ENCODE results near the gene SLFNL1. TPM values are rescaled to one million over a fixed set of nuclear protein-coding genes. Genes with fewer than 3 reads are reported as not detected.

Gene SLFNL1
- total RNA-seq: under 1 TPM; 0.33 to 0.78 TPM

- intact Hi-C loops (cut with DNase I): no loop called here
- Histone ChIP-seq H3K36me3 (replicated peaks in 1 of 2; ENCODE audit: insufficient read depth in 1 of 2, low read depth in 2 of 2) (no peaks in the 10 kb centered on the region), H3K9me3 (no peaks in the 10 kb centered on the region), H3K27me3 (no peaks in the 10 kb centered on the region), H3K4me1 (no peaks in the 10 kb centered on the region), H3K4me3 (no peak within 1 kb of the TSS), H3K27ac (no peak within 1 kb of the TSS)
- TF ChIP-seq, protein P1, sequence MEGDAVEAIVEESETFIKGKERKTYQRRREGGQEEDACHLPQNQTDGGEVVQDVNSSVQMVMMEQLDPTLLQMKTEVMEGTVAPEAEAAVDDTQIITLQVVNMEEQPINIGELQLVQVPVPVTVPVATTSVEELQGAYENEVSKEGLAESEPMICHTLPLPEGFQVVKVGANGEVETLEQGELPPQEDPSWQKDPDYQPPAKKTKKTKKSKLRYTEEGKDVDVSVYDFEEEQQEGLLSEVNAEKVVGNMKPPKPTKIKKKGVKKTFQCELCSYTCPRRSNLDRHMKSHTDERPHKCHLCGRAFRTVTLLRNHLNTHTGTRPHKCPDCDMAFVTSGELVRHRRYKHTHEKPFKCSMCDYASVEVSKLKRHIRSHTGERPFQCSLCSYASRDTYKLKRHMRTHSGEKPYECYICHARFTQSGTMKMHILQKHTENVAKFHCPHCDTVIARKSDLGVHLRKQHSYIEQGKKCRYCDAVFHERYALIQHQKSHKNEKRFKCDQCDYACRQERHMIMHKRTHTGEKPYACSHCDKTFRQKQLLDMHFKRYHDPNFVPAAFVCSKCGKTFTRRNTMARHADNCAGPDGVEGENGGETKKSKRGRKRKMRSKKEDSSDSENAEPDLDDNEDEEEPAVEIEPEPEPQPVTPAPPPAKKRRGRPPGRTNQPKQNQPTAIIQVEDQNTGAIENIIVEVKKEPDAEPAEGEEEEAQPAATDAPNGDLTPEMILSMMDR (IDR thresholded peaks at IDR 0.05): no peak
- no peak for TF ChIP-seq POLR2A (IDR thresholded peaks at IDR 0.05)
- 67 to 70% methylated on average over 9 to 12 of the region's 12 CpGs for WGBS, 2 donors
- ATAC-seq (no peak), DNase-seq (no peak)
Measured at GRCh38 chr1:41021526-41022308, at the start of gene SLFNL1. Gene SLFNL1, minus strand, starts transcription at chr1:41021725. Its CDS starts 1,065 bp downstream, at chr1:41020660.

DNA sequence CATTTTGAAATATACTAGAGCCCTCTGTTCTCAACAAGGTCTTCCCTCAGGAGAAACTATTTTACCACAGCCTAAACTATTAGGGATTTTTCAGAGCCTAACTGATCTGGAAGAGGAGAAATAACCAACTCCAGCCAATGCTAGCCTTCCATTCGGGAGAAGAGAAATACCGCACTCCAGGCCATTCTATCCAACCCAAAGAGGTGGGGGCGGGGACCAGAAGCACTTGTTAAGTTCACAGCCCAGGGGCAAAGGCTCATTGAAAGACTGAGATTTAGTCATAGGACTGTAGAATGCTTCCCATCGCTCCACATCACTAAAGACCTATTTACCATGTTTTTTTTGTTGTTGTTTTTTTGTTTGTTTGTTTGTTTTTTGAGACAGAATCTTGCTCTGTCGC is 35.4 kb upstream of the SLFNL1 start:
- no peak for TF ChIP-seq POLR2A (IDR thresholded peaks at IDR 0.05)
- TF ChIP-seq, protein P1 (IDR thresholded peaks at IDR 0.05): no peak

DNA sequence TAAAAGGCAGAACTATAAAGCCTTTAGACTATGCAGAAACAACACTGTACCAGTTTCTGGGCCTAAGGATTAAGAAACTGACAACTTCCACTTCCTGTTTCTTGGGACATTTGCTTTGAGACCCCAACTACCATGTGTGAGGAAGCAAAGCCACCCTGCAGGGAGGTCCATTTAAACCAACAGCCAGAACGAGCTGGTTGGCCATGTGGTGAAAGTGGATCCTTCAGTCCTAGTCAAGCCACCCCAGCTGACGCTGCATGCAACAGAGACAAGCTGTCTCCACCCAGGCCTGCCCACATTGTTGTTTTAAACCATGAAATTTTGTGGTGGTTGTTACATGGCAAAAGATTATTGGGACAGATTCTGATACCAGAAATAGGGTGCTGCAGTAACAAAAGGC is 31.8 kb upstream of the SLFNL1 start:
- Histone ChIP-seq H3K9me3 (no peaks in the 10 kb centered on the region), H3K27ac (no peak overlapping the region), H3K27me3 (no peaks in the 10 kb centered on the region), H3K4me1 (no peaks in the 10 kb centered on the region), H3K4me3 (no peak overlapping the region), H3K36me3 (replicated peaks in 1 of 2; ENCODE audit: insufficient read depth in 1 of 2, low read depth in 2 of 2) (peaks cover 6 to 11% of the 10 kb centered on the region in 2 donors)
- TF ChIP-seq POLR2A (IDR thresholded peaks at IDR 0.05): no peak
- TF ChIP-seq, protein P1 (IDR thresholded peaks at IDR 0.05): no peak
- intact Hi-C loops (cut with DNase I): no loop called here
- WGBS, 2 donors: 80 to 86% methylated on average over 2 of the region's 2 CpGs
- DNase-seq (peak in 1 of 4 donors; percentile 9), ATAC-seq (no peak)

More for the DNA sequence above, 35.4 kb upstream of the SLFNL1 start:
- ATAC-seq: no peak
- peaks cover 0 to 7% of the 10 kb centered on the region in 2 donors for H3K36me3 ChIP-seq (replicated peaks in 1 of 2; ENCODE audit: insufficient read depth in 1 of 2, low read depth in 2 of 2)
- no peaks in the 10 kb centered on the region for H3K4me1 ChIP-seq
- no peak for DNase-seq
- H3K27ac ChIP-seq: no peak overlapping the region
- intact Hi-C loops (cut with DNase I): no loop called here
- no peak overlapping the region for H3K4me3 ChIP-seq
- H3K27me3 ChIP-seq: no peaks in the 10 kb centered on the region
- 89 to 94% methylated on average over 5 of the region's 5 CpGs for WGBS, 2 donors
- no peaks in the 10 kb centered on the region for H3K9me3 ChIP-seq

DNA sequence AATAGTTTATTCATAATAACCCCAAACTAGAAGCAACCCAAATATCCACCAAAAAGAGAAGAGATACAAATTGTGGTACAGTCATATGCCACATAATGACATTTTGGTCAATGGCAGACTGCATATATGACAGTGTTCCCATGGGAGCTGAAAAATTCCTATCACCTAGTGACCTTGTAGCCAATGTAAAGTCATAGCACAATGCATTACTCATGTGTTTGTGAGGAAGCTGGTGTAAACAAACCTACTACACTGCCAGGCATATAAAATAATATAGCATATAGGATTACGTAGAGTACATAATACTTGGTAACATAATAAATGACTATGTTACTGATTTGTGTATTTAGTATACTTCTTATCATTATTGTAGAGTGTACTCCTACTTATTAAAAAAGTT is 29.5 kb upstream of the SLFNL1 start:
- DNase-seq (no peak), ATAC-seq (no peak)
- peaks cover 13% of the 10 kb centered on the region for H3K4me1 ChIP-seq
- no peak overlapping the region for H3K4me3 ChIP-seq
- no peak for TF ChIP-seq POLR2A (IDR thresholded peaks at IDR 0.05)
- TF ChIP-seq, protein P1 (IDR thresholded peaks at IDR 0.05): no peak
- intact Hi-C loops (cut with DNase I): no loop called here
- H3K36me3 ChIP-seq (replicated peaks in 1 of 2; ENCODE audit: insufficient read depth in 1 of 2, low read depth in 2 of 2): peaks cover 6 to 12% of the 10 kb centered on the region in 2 donors
- H3K27me3 ChIP-seq: no peaks in the 10 kb centered on the region
- H3K27ac ChIP-seq: no peak overlapping the region
- no peaks in the 10 kb centered on the region for H3K9me3 ChIP-seq
- WGBS, 2 donors: 93 to 96% methylated on average over 1 of the region's 1 CpG

DNA sequence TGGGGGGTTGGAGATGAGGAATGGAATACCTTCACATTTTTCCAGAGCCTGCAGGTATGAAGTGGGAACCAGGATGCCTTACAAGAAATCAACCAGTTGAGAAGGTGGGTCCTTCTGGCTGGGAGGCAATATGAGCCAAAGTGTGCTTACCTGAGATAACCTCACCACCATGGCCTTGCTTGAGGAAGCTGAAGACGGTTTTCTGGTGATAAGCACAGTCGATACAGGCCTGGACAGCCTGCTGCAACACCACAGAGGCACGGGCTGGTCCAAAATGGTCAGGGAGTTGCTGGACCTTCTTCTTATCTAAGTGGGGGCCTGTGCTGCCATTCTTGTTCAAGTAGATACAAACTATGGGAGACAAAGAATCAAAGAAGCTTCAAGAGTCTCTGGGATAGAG is 27.0 kb upstream of the SLFNL1 start:
- no peak for TF ChIP-seq POLR2A (IDR thresholded peaks at IDR 0.05)
- 65 to 75% methylated on average over 3 of the region's 3 CpGs for WGBS, 2 donors
- intact Hi-C loops (cut with DNase I): no loop called here
- ATAC-seq (no peak), DNase-seq (no peak)
- Histone ChIP-seq H3K9me3 (no peaks in the 10 kb centered on the region), H3K4me3 (no peak overlapping the region), H3K27ac (no peak overlapping the region), H3K27me3 (no peaks in the 10 kb centered on the region), H3K36me3 (replicated peaks in 1 of 2; ENCODE audit: insufficient read depth in 1 of 2, low read depth in 2 of 2) (peaks cover 6 to 12% of the 10 kb centered on the region in 2 donors), H3K4me1 (peaks cover 31% of the 10 kb centered on the region)
